IMR-90 (cell line): ENCODE measurements around the gene ADAMTS14. TPM values are rescaled to one million over a fixed set of nuclear protein-coding genes. Genes with fewer than 3 reads are reported as not detected.

ENCODE experiments used
- ATAC-seq: fragments of 200-7000 bp; cut with Tn5 transposase; 2 replicates; pipeline ENCODE4 v1.9.1; 2020; ENCODE audit warnings: low read depth, mild to moderate bottlenecking, moderate library complexity
- BruUV-seq: library from RNA; stranded (reverse); fragments of 400-500 nt; replicated peaks from 2 replicates; lab custom pipeline; 2021; lab: Mats Ljungman, UMichigan
- CTCF ChIA-PET: fragments of 300-600 bp; formaldehyde crosslinking; extraction: SDS; loops from one replicate; lab custom pipeline; 2021; ENCODE audit warnings: antibody characterized with exemption; lab: Yijun Ruan, JAX
- POLR2A ChIA-PET: fragments of 300-600 bp; sonication (Branson Sonifier 250); formaldehyde crosslinking; loops from one replicate; lab custom pipeline; 2022; ENCODE audit warnings: antibody characterized with exemption; ENCODE audit not compliant: unreplicated experiment; lab: Charles Lee
- DNase-seq: peaks from one replicate; pipeline ENCODE4 v3.0.0; 2013
- H2AFZ ChIP-seq: replicated peaks from 2 replicates; pipeline ENCODE3; 2013; ENCODE audit warnings: low read length, mild to moderate bottlenecking; ENCODE audit not compliant: poor library complexity
- H2AK5ac ChIP-seq: 2 replicates; pipeline ENCODE4 v1.6.1; 2013; ENCODE audit warnings: low read depth, low read length, inconsistent platforms
- H2AK9ac ChIP-seq: replicated peaks from 2 replicates; pipeline ENCODE3; 2013; ENCODE audit warnings: mild to moderate bottlenecking, low read depth, low read length, moderate library complexity; ENCODE audit not compliant: poor library complexity
- H2BK120ac ChIP-seq: 2 replicates; pipeline ENCODE4 v1.6.1; 2013; ENCODE audit warnings: low read depth, low read length, inconsistent platforms
- H2BK15ac ChIP-seq: 3 replicates; pipeline ENCODE4 v1.6.1; 2013; ENCODE audit warnings: low read depth, low read length, inconsistent platforms
- H2BK20ac ChIP-seq: 2 replicates; pipeline ENCODE4 v1.6.1; 2013; ENCODE audit warnings: low read depth, mild to moderate bottlenecking, inconsistent platforms, low read length, moderate library complexity
- H2BK5ac ChIP-seq: 2 replicates; pipeline ENCODE4 v1.6.1; 2013; ENCODE audit warnings: mild to moderate bottlenecking, low read depth, low read length, inconsistent platforms; ENCODE audit not compliant: poor library complexity, severe bottlenecking
- H3K14ac ChIP-seq: replicated peaks from 2 replicates; pipeline ENCODE4 v1.6.1; 2013; ENCODE audit warnings: low read depth, low read length, inconsistent platforms
- H3K18ac ChIP-seq: 2 replicates; pipeline ENCODE4 v1.6.1; 2013; ENCODE audit warnings: low read depth, low read length, control low read depth
- H3K23ac ChIP-seq: 2 replicates; pipeline ENCODE4 v1.6.1; 2013; ENCODE audit warnings: low read depth, low read length, inconsistent platforms
- H3K27ac ChIP-seq: 2 replicates; pipeline ENCODE4 v1.5.1; 2013; ENCODE audit warnings: mild to moderate bottlenecking, control low read depth, low read length; ENCODE audit not compliant: insufficient read depth
- H3K27me3 ChIP-seq: 2 replicates; pipeline ENCODE4 v1.6.1; 2013; ENCODE audit warnings: low read length; ENCODE audit not compliant: control insufficient read depth, insufficient read depth
- H3K36me3 ChIP-seq: 2 replicates; pipeline ENCODE4 v1.6.1; 2013; ENCODE audit warnings: low read length, mixed read lengths; ENCODE audit not compliant: control insufficient read depth, insufficient read depth
- H3K4ac ChIP-seq: 2 replicates; pipeline ENCODE4 v1.6.1; 2013; ENCODE audit warnings: low read depth, low read length, inconsistent platforms
- H3K4me1 ChIP-seq: 2 replicates; pipeline ENCODE4 v1.6.1; 2013; ENCODE audit warnings: low read length, mixed read lengths; ENCODE audit not compliant: control insufficient read depth, insufficient read depth
- H3K4me2 ChIP-seq: 2 replicates; pipeline ENCODE4 v1.6.1; 2013; ENCODE audit warnings: low read depth, mild to moderate bottlenecking, control low read depth, low read length, moderate library complexity
- H3K4me3 ChIP-seq: 2 replicates; pipeline ENCODE4 v1.5.1; 2013; ENCODE audit warnings: low read depth, mild to moderate bottlenecking, control low read depth, low read length, moderate library complexity; ENCODE audit not compliant: insufficient read depth
- H3K56ac ChIP-seq: 2 replicates; pipeline ENCODE4 v1.6.1; 2013; ENCODE audit warnings: low read length, inconsistent platforms; ENCODE audit not compliant: insufficient read depth; ENCODE audit errors: extremely low read depth
- H3K79me1 ChIP-seq, 2 experiments: 2 replicates each; pipeline ENCODE4 v1.6.1; 2013; ENCODE audit warnings: low read length in 2 of 2, inconsistent platforms in 1 of 2, low read depth in 1 of 2
- H3K9ac ChIP-seq: 2 replicates; pipeline ENCODE4 v1.6.1; 2013; ENCODE audit warnings: low read depth, low read length, control low read depth
- H3K9me1 ChIP-seq: 2 replicates; pipeline ENCODE4 v1.6.1; 2013; ENCODE audit warnings: low read length, inconsistent platforms; ENCODE audit not compliant: insufficient read depth
- H3K9me3 ChIP-seq: 2 replicates; pipeline ENCODE4 v1.6.1; 2013; ENCODE audit warnings: low read length; ENCODE audit not compliant: control insufficient read depth, insufficient read depth
- H4K20me1 ChIP-seq: 2 replicates; pipeline ENCODE4 v1.6.1; 2013; ENCODE audit warnings: low read length, inconsistent platforms; ENCODE audit not compliant: insufficient read depth
- H4K5ac ChIP-seq: 2 replicates; pipeline ENCODE4 v1.6.1; 2013; ENCODE audit warnings: mild to moderate bottlenecking, low read depth, low read length, control low read depth
- H4K8ac ChIP-seq, 2 experiments: 2 replicates each; pipeline ENCODE4 v1.6.1; 2013; ENCODE audit warnings: low read depth in 2 of 2, low read length in 2 of 2, control low read depth in 1 of 2, inconsistent platforms in 1 of 2
- H4K91ac ChIP-seq: 2 replicates; pipeline ENCODE4 v1.6.1; 2013; ENCODE audit warnings: low read depth, low read length, inconsistent platforms; ENCODE audit not compliant: insufficient read depth
- CEBPB ChIP-seq: IDR thresholded peaks from 2 replicates; pipeline ENCODE4 v1.6.1; 2012; ENCODE audit warnings: low read depth, low read length, improper control_type of control experiment
- MAFK ChIP-seq: IDR thresholded peaks from 2 replicates; pipeline ENCODE4 v1.6.1; 2012; ENCODE audit warnings: low read depth, low read length, improper control_type of control experiment
- NFE2L2 ChIP-seq: fragments of 150-350 bp; IDR thresholded peaks from 2 replicates; pipeline ENCODE4 v1.6.1; 2016; ENCODE audit warnings: low read depth, mild to moderate bottlenecking, low read length
- POLR2A ChIP-seq: IDR thresholded peaks from 2 replicates; pipeline ENCODE4 v1.6.1; 2012; ENCODE audit warnings: mild to moderate bottlenecking, low read depth, low read length
- RAD21 ChIP-seq: IDR thresholded peaks from 2 replicates; pipeline ENCODE4 v1.6.1; 2012; ENCODE audit warnings: low read length, improper control_type of control experiment
- WGBS, 2 experiments: methylation state at CpG; one replicate each; pipeline versions ENCODE4 v1.1.5 to v1.1.7; 2013; ENCODE audit warnings: missing lambda C conversion rate in 2 of 2; ENCODE audit not compliant: insufficient read length in 1 of 2; ENCODE audit errors: extremely low coverage in 2 of 2; 5-methylcytosine and 5-hydroxymethylcytosine counted together
- dilution Hi-C: fragments of 300-500 bp; cut with HindIII; formaldehyde crosslinking; loops from one replicate; pipeline ENCODE4 v1.14.3; 2018; ENCODE audit warnings: low sequenced_read_pairs; ENCODE audit not compliant: unreplicated experiment
- in situ Hi-C: fragments of 300-500 bp; cut with MboI; formaldehyde crosslinking; loops from 3 replicates; pipeline ENCODE4 v1.14.3; 2019; ENCODE audit warnings: low sequenced_read_pairs, inconsistent platforms, mixed read lengths
- intact Hi-C: fragments of 100-400 bp; cut with micrococcal nuclease; formaldehyde crosslinking; loops from 2 replicates; pipeline ENCODE4 v1.10.0; 2022
- polyA plus RNA-seq, 3 experiments: library from polyadenylated mRNA; depleted of rRNA; stranded (reverse); fragments of >200 nt; gene quantifications; 2 replicates each; pipeline ENCODE4 v1.2.3, GENCODE V29; 2012; ENCODE audit warnings: low replicate concordance in 1 of 3
- total RNA-seq: library from RNA; depleted of rRNA; stranded (reverse); fragments of >200 nt; gene quantifications from 2 replicates; pipeline ENCODE4 v1.2.3, GENCODE V29; 2012

ADAMTS14 gene
- total and polyA plus RNA-seq, 2 of the 4 experiments (the other 2 are of a cell fraction): under 0.01 to 0.31 TPM

GRCh38 chr10:70738006-70738760 is 65.9 kb downstream of the ADAMTS14 start:
- Histone ChIP-seq H3K14ac (no peak overlapping the region), H4K20me1 (no peaks in the 10 kb centered on the region), H4K5ac (no peak overlapping the region), H2BK5ac (no peak overlapping the region), H3K9me3 (no peaks in the 10 kb centered on the region), H3K4ac (no peak overlapping the region), H3K27ac (no peak overlapping the region), H3K9me1 (peaks cover 3% of the 10 kb centered on the region; the same call in 1 of the 2 replicates), H3K9ac (no peak overlapping the region), H2AFZ (no peak overlapping the region), H3K4me2 (no peak overlapping the region), H2AK5ac (no peak overlapping the region), H2BK20ac (no peak overlapping the region), H2AK9ac (no peak overlapping the region), H4K8ac (no peak overlapping the region), H3K4me3 (no peak overlapping the region), H2BK15ac (no peak overlapping the region), H3K36me3 (no peaks in the 10 kb centered on the region), H3K4me1 (peaks cover 7% of the 10 kb centered on the region; the same call in 1 of the 2 replicates), H3K56ac (no peak overlapping the region), H3K18ac (no peak overlapping the region), H3K79me1 (no peaks in the 10 kb centered on the region), H2BK120ac (no peak overlapping the region), H3K27me3 (peaks cover 8% of the 10 kb centered on the region), H3K23ac (no peak overlapping the region), H4K91ac (no peak overlapping the region)
- intact Hi-C loops (no loop called here), dilution Hi-C loops (no loop called here), in situ Hi-C loops (no loop called here)
- POLR2A ChIA-PET: no interaction called here
- CTCF ChIA-PET: interaction anchor here (0.5 kb wide), 1 partner anchor 29 kb away, joined by 3 read pairs; no protein-coding TSS in a partner anchor
- BruUV-seq: no TSS peak
- WGBS, 2 experiments: no CpG with 5 or more reads among the region's 3 CpGs
- ATAC-seq (no peak), DNase-seq (no peak)
- TF ChIP-seq POLR2A (no peak), NFE2L2 (no peak), CEBPB (no peak), RAD21 (no peak), MAFK (no peak)
